Measurements from ENCODE around the gene STK4.

The STK4 gene

DNA sequence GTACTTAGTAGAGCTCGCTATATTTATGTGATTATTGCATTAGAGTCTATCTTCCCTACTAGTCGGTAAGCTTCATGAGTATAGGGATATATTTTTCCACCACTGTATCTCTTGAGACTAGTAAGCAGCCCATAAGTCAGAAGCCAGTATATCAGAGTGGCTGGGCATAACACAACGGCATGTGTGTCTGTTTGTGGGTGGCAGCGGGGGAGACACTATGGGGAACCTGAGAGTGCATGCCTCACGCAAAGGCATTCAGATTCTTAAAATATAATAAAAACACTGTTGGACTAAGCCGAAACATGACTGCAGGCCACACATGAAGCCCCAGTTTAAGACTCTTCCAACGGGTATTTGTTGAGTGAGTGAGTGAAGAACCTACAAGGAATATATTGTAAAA is 126.6 kb downstream of the STK4 start:
- DNase-seq: no peak

DNA sequence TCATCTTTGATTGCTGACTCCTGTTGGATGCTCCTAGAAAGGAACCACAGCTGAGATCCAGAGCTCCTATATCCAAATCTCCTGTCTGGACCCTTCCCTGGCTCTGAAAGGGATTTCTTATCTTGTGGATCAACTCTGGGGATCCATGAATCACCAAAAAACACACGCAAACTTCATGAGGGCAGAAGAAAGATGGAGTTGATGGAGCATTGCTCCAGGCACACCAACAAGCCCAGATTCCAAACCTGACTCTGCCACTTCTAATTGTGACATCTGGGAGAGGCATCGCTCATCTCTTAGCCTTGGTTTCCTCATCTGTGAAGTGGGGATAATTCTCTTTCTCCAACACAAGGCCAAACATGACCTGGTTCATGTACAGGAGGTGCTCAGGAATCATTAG is 127.9 kb downstream of the STK4 start:
- no peak for DNase-seq

DNA sequence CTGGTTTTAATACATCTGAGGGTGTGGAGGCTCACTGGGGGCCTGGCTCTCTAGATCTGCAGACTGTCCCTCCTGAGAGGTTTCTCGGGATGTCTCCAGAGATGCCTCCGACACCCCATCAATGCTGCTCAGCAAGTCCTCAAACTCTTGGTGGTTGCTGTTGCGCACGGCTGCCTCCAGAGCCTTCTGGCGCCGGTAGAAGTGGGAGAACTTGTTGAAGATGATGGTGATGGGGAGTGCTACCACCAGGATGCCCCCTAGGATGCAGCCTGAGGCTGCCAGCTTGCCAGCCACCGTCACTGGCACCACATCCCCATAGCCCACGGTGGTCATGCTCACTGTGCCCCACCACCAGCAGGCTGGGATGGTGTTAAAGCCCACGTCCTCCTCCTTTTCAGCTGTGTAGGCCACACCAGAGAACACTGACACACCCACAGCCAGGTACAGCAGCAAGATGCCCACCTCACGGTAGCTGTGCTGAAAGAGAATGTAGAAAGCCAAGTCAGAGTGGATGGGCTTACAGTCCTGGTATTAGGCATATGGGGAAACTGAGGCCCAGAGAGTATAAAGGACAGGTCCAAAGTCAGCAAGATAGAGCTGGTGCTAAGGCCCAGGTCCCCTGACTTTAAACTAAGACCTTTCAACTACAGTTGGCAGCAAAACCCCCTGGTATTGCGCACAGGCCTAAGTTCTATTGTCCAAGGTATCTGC is 128.7 kb downstream of the STK4 start:
- DNase-seq: no peak

GRCh38 chr20:45095805-45096238 is 129.5 kb downstream of the STK4 start:
- DNase-seq: no peak

DNA sequence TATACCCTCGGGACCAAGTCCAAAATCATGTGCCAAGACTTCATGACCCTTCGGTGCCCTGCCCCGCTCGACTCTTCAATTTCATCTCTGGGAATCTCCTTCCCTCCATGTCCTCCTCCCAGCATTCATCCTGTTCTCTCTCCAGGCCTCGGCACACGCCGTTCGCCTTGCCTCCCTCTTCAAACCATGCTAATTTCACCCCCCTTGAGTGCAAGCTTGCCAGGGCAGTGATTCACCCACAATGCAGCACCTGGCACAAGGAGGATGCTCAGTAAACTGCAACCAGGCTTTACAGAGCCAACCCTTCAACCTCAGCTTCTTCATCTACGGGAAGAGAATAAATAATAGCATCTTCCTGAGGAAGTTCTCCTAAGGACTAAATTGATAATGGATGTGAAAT is 130.5 kb downstream of the STK4 start:
- no peak for DNase-seq

- DNase-seq: no peak
Observed at GRCh38 chr20:45097485-45098102, 131.3 kb downstream of the STK4 start.

- DNase-seq: no peak
Observed at GRCh38 chr20:45098103-45098773, 131.9 kb downstream of the STK4 start.

GRCh38 chr20:45100563-45101245 is 134.4 kb downstream of the STK4 start, which contains the start of gene KCNS1:
Gene KCNS1 (minus strand): TSS chr20:45101127. CDS start chr20:45099236, 1,891 bp downstream.
- DNase-seq: no peak

GRCh38 chr20:45101333-45101850 is 135.1 kb downstream of the STK4 start:
- no peak for DNase-seq

DNA sequence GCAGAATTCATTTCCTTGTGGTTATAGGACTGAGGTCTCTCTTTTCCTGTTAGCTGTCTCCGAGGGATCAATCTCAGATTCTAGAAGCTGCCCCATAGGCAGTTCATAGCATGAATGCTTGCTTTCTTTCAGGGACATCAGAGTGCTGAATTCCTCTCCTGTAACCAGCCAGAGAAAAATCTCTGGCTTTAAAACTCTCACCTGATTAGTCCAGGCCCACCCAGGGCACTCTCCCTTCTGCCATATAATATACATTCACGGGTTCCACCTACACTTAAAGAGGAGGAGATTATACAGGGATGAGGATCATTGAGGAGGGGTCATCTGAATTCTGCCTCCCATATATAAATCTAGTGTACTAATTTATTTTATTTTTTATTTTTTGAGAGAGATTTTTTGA is 136.8 kb downstream of the STK4 start:
- no peak for DNase-seq

DNA sequence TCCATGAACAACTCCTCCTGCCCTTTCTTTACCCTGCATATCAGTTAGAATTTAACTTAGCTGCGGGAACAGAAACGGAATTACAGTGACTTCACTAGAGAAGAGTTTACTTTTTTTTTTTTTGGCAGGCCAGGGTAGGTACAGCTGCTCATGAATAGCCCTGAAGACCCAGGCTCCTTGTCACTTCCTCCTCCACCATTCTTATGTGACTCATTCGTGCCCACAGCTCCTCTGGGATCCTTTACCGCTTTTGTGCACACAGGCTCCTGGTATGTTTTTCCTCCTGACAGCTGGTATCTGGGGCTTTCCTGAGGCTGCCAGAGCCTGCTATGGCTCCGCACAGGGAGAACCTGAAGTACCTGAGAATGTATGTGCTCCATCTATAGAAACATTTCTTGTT is 138.5 kb downstream of the STK4 start:
- DNase-seq: no peak

- no peak for DNase-seq
Observed at GRCh38 chr20:45105317-45105716, 139.0 kb downstream of the STK4 start.

GRCh38 chr20:45109634-45110033 is 143.3 kb downstream of the STK4 start:
- DNase-seq: no peak

GRCh38 chr20:45110301-45110700 is 144.0 kb downstream of the STK4 start:
- no peak for DNase-seq

DNA sequence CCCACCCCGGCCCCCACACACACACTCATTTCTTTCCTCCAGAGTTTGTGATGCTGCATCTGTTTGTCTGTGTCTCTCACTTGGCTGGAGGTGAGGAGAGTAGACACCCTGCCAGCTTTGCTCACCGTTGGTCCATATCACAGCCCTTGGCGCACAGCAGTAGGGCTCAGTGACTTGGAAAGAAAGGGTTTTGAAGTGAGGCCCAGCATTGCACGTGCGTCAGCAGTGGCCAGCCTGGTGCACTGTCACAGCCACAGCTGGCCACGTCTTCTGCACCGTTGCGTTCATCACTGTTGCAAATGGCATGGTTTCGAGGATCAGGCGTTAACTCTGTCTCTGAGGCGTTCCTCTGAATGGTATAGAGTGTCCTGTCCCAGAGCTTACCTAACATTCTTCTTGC is 145.0 kb downstream of the STK4 start:
- no peak for DNase-seq

DNA sequence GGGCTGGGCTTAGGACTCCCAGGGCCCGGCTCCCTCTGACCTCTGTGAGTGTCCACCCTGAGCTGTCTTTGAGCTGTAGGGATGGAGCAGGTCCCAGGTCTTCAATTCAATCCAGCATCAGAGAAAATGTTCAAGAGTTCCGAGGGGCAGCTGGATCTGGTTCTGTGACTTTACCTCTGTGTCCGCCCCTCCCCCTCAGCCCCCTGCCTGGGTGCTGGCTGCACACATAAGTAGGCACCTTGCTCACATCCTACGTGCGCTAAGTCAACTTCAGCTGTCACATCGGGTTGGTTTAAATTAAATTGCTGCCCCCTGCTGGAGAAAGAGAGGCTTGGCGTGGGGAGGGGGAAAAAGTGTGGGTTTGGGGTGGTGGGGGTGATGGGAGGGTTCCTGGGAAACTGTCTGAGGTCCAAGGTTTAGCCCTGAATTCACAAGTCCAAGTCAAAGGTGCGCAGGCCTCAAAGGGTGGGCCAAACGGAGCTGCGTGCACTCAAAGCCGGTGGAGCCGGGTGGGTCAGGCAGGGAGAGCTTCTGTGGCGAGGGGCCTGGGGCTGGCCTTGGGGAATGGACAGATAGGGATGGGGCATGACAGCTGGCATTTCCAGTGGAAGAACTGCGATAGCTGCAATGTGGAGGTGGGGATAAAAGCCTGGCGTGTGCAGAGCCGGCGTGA is 145.6 kb downstream of the STK4 start:
- DNase-seq: no peak

GRCh38 chr20:45112754-45113153 is 146.4 kb downstream of the STK4 start:
- DNase-seq: no peak

- no peak for DNase-seq
Observed at GRCh38 chr20:45113865-45114264, 147.6 kb downstream of the STK4 start.

DNA sequence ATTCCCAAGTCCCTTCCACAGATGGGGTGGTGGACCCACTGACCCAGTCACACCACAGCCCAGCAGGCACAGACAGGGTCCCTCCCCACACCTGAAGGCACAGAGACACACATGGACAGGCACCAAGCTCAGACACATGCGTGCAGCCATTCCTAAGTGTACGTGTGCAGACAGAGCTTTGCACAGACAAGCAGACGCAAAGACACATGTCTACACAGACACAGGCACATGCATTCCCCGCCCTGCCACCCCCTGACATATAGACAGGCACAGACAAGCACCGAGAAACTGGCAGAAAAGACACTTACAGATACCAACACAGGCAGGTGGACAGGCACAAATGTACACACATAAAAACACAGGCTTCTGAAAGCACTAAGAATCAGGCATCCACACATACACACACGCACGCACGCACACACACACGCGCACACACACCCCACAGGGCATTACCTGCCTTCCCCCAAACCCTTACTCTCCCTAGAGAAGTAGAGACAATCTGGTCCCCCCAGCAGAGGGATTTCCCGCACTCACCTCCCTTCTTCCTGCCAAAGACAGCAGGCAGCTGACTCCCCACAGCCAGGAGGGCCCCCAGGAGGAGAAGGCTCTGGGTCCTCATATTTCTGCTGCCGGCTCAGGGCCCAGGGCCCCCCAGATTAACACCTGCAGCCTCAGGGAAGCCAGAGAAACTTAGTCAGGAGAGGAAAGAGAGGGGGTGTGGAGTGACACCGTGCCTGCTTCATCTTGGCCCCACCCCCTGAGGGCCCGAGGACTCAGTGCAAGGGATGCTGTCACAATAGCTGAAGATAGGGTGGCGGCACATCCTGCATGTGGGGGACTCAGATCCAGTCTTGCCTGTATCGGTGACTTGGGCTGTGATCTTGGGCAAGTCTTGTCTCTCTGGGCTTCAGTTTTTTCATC is 148.4 kb downstream of the STK4 start, which contains the start of gene WFDC5:
WFDC5 (minus strand) TSS at position 710 of the 921 bp plus-strand sequence; CDS start at position 619, 91 bp downstream.
- DNase-seq: no peak

DNA sequence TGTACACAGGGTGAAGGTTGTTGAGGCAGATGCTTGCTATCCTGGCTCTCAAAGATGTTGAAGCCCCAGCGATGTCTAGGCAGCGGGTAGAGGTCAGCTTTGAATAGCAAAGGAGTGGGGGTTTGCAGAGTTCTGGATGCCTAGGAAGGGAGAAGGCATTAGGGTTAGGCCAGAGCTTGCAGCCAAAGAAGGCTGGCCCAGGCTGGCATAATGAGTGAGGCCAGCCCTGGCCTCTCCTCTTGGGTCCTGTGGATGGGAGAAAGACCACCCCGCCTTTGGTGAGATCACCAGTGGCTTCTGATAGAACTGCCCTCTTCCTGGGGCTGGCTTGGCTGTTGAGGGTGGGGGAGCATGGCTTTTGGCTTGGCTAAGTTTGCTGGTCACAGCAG is 149.1 kb downstream of the STK4 start:
- DNase-seq: no peak

- DNase-seq: no peak
Observed at GRCh38 chr20:45115829-45116228, 149.5 kb downstream of the STK4 start.
